Prostate gland (tissue), 2 donors: Measurements from ENCODE around the gene OTOA. TPM values are rescaled to one million over a fixed set of nuclear protein-coding genes. Genes with fewer than 3 reads are reported as not detected.
"Not testable (repeated sequence)": the region's sequence is repeated elsewhere in the genome, so short reads cannot be mapped to it uniquely, and the experiment has no call there.

ENCODE experiments used
- DNase-seq: peaks from one replicate; pipeline ENCODE4 v3.0.0-alpha.2; 2019; ENCODE audit warnings: low spot score
- H3K27ac ChIP-seq, 2 donors: fragments of 200-600 bp; sonication (generic); 2 replicates each; pipeline ENCODE4 v1.5.1; 2017 to 2019
- H3K27me3 ChIP-seq: fragments of 200-600 bp; sonication (generic); replicated peaks from 2 replicates; pipeline ENCODE4 v1.5.1; 2019; ENCODE audit not compliant: insufficient read depth
- H3K36me3 ChIP-seq, 2 donors: fragments of 200-600 bp; sonication (generic); 1 replicate in 1 of 2; 2 replicates in 1 of 2; pipeline versions ENCODE4 v1.5.1 to v1.8.1; 2017 to 2019
- H3K4me1 ChIP-seq: fragments of 200-600 bp; sonication (generic); replicated peaks from 2 replicates; pipeline ENCODE4 v1.5.1; 2019
- H3K4me3 ChIP-seq, 2 donors: fragments of 200-600 bp; sonication (generic); 2 replicates each; pipeline ENCODE4 v1.5.1; 2017 to 2019
- H3K9me3 ChIP-seq: fragments of 200-600 bp; sonication (generic); 2 replicates; pipeline ENCODE4 v1.5.1; 2017
- CTCF ChIP-seq, 4 experiments: fragments of 200-600 bp in 2 of 4; fragments of 450-650 bp in 2 of 4; sonication (generic) in 2 of 4; IDR thresholded peaks; 1 replicate in 3 of 4; 2 replicates in 1 of 4; pipeline ENCODE4 v1.5.1; 2016 to 2019; ENCODE audit warnings: antibody characterized with exemption in 4 of 4, mild to moderate bottlenecking in 2 of 4, moderate library complexity in 2 of 4
- POLR2A ChIP-seq: fragments of 450-650 bp; IDR thresholded peaks from one replicate; pipeline ENCODE4 v1.6.1; 2016; ENCODE audit warnings: antibody characterized with exemption, mild to moderate bottlenecking
- POLR2AphosphoS5 ChIP-seq: sonication (generic); formaldehyde crosslinking; IDR thresholded peaks from one replicate; pipeline ENCODE4 v1.6.1; 2017; ENCODE audit warnings: antibody characterized with exemption
- WGBS: methylation state at CpG from one replicate; pipeline ENCODE4 v1.1.5; 2018; 5-methylcytosine and 5-hydroxymethylcytosine counted together
- intact Hi-C: fragments of 100-400 bp; cut with DNase I; formaldehyde crosslinking; loops from one replicate; pipeline ENCODE4 v1.14.2; 2022
- total RNA-seq, 2 donors: library from RNA; depleted of rRNA; stranded (reverse); fragments of >200 nt; gene quantifications; one replicate each; pipeline ENCODE4 v1.1.0, GENCODE V29; 2016

Gene OTOA
- total RNA-seq, 2 donors from 2014 or later: 0.68 TPM

- Histone ChIP-seq H3K27me3 (no peaks in the 10 kb centered on the region), H3K4me3 (no peak overlapping the region), H3K36me3 (no peaks in the 10 kb centered on the region), H3K4me1 (no peaks in the 10 kb centered on the region), H3K9me3 (no peaks in the 10 kb centered on the region), H3K27ac (no peak overlapping the region)
- 77% methylated on average over 5 of the region's 5 CpGs for WGBS
- no peak for DNase-seq
- no peak for TF ChIP-seq CTCF (IDR thresholded peaks at IDR 0.05)
- TF ChIP-seq POLR2AphosphoS5: no peak
- TF ChIP-seq POLR2A: no peak
- intact Hi-C loops: no loop called here
Observed at GRCh38 chr16:21713549-21714368, 50.0 kb downstream of the OTOA start.

GRCh38 chr16:21714369-21714618, 50.5 kb downstream of the OTOA start:
- DNase-seq, H3K36me3 ChIP-seq, H3K27ac ChIP-seq, H3K27me3 ChIP-seq, intact Hi-C loops, H3K4me3 ChIP-seq, H3K4me1 ChIP-seq, H3K9me3 ChIP-seq: not testable (repeated sequence)

GRCh38 chr16:21717608-21718007, 53.8 kb downstream of the OTOA start:
- intact Hi-C loops: no loop called here
- Histone ChIP-seq H3K4me1 (no peaks in the 10 kb centered on the region), H3K9me3 (no peaks in the 10 kb centered on the region), H3K36me3 (no peaks in the 10 kb centered on the region), H3K4me3 (no peak overlapping the region), H3K27me3 (no peaks in the 10 kb centered on the region), H3K27ac (no peak overlapping the region)
- 77% methylated on average over 10 of the region's 10 CpGs for WGBS
- DNase-seq: no peak
- TF ChIP-seq CTCF (IDR thresholded peaks at IDR 0.05): no peak
- TF ChIP-seq POLR2A: no peak
- TF ChIP-seq POLR2AphosphoS5: no peak

GRCh38 chr16:21719283-21719682, 55.5 kb downstream of the OTOA start:
- DNase-seq: no peak
- whole genome bisulfite sequencing: 46% methylated on average over 6 of the region's 6 CpGs
- H3K36me3 ChIP-seq: no peaks in the 10 kb centered on the region
- no peak overlapping the region for H3K27ac ChIP-seq
- intact Hi-C loops: no loop called here
- H3K4me1 ChIP-seq: no peaks in the 10 kb centered on the region
- no peak for TF ChIP-seq POLR2A
- TF ChIP-seq POLR2AphosphoS5: no peak
- H3K27me3 ChIP-seq: no peaks in the 10 kb centered on the region
- H3K9me3 ChIP-seq: no peaks in the 10 kb centered on the region
- no peak overlapping the region for H3K4me3 ChIP-seq

GRCh38 chr16:21720533-21720932, 56.8 kb downstream of the OTOA start:
- Histone ChIP-seq H3K4me1 (no peaks in the 10 kb centered on the region), H3K9me3 (no peaks in the 10 kb centered on the region), H3K4me3 (no peak overlapping the region), H3K27me3 (no peaks in the 10 kb centered on the region), H3K36me3 (no peaks in the 10 kb centered on the region), H3K27ac (no peak overlapping the region)
- intact Hi-C loops: no loop called here
- no peak for DNase-seq
- 92% methylated on average over 2 of the region's 2 CpGs for WGBS
- TF ChIP-seq POLR2AphosphoS5: no peak
- TF ChIP-seq POLR2A: no peak
- no peak for TF ChIP-seq CTCF (IDR thresholded peaks at IDR 0.05)

- TF ChIP-seq POLR2AphosphoS5 (no peak), CTCF (IDR thresholded peaks at IDR 0.05) (no peak), POLR2A (no peak)
- 36% methylated on average over 7 of the region's 7 CpGs for WGBS
- intact Hi-C loops: no loop called here
- H3K36me3 ChIP-seq: no peaks in the 10 kb centered on the region
- H3K27me3 ChIP-seq: no peaks in the 10 kb centered on the region
- H3K27ac ChIP-seq: no peak overlapping the region
- H3K4me3 ChIP-seq: no peak overlapping the region
- H3K9me3 ChIP-seq: no peaks in the 10 kb centered on the region
- H3K4me1 ChIP-seq: no peaks in the 10 kb centered on the region
- DNase-seq: no peak
Observed at GRCh38 chr16:21722771-21723455, 59.1 kb downstream of the OTOA start.
